Motor neuron (in vitro differentiated cells): ENCODE results near the gene SRSF1. TPM values are rescaled to one million over a fixed set of nuclear protein-coding genes. Genes with fewer than 3 reads are reported as not detected.

ENCODE experiments used
- ATAC-seq, 8 experiments: fragments of 200-7000 bp; cut with Tn5 transposase; replicated peaks in 6 of 8; 2 replicates each; pipeline ENCODE4 v1.8.0; 2021; ENCODE audit warnings: mild to moderate bottlenecking in 8 of 8, moderate library complexity in 8 of 8
- H3K27ac ChIP-seq, 2 donors: fragments of 250-450 bp; sonication (Bioruptor Pico); 2 replicates each; pipeline ENCODE4 v1.9.0; 2021; ENCODE audit warnings: antibody characterized with exemption in 2 of 2, mild to moderate bottlenecking in 2 of 2, moderate library complexity in 1 of 2
- H3K4me1 ChIP-seq, 2 donors: fragments of 250-450 bp; sonication (Bioruptor Pico); replicated peaks in 1 of 2; 2 replicates each; pipeline ENCODE4 v1.6.1; 2021; ENCODE audit warnings: antibody characterized with exemption in 2 of 2, mild to moderate bottlenecking in 2 of 2, moderate library complexity in 1 of 2
- H3K4me3 ChIP-seq, 5 donors: fragments of 250-450 bp; sonication (Bioruptor Pico); 2 replicates each; pipeline ENCODE4 v1.9.0; 2021; ENCODE audit warnings: antibody characterized with exemption in 5 of 5, mild to moderate bottlenecking in 5 of 5, moderate library complexity in 4 of 5
- whole genome bisulfite sequencing, 10 experiments: fragments of 450-650 bp; shearing (Covaris generic); methylation state at CpG; one replicate each; pipeline ENCODE4 v1.0.0; 2022; 5-methylcytosine and 5-hydroxymethylcytosine counted together
- in situ Hi-C, 9 experiments: fragments of 400-800 bp; cut with MboI; loops; one replicate each; pipeline ENCODE4 v1.15.0; 2021; ENCODE audit warnings: low sequenced_read_pairs in 9 of 9, low pct_unique_long_range_greater_than_20kb in 2 of 9; ENCODE audit not compliant: unreplicated experiment in 9 of 9
- total RNA-seq, 8 experiments: library from RNA; unstranded; fragments of 300-600 nt; gene quantifications; 2 replicates each; pipeline versions ENCODE4 v1.2.3 to v1.2.4, GENCODE V29; 2022

The SRSF1 gene
- total RNA-seq, 8 experiments from 2014 or later, result 118 to 433 (median 192) TPM

DNA sequence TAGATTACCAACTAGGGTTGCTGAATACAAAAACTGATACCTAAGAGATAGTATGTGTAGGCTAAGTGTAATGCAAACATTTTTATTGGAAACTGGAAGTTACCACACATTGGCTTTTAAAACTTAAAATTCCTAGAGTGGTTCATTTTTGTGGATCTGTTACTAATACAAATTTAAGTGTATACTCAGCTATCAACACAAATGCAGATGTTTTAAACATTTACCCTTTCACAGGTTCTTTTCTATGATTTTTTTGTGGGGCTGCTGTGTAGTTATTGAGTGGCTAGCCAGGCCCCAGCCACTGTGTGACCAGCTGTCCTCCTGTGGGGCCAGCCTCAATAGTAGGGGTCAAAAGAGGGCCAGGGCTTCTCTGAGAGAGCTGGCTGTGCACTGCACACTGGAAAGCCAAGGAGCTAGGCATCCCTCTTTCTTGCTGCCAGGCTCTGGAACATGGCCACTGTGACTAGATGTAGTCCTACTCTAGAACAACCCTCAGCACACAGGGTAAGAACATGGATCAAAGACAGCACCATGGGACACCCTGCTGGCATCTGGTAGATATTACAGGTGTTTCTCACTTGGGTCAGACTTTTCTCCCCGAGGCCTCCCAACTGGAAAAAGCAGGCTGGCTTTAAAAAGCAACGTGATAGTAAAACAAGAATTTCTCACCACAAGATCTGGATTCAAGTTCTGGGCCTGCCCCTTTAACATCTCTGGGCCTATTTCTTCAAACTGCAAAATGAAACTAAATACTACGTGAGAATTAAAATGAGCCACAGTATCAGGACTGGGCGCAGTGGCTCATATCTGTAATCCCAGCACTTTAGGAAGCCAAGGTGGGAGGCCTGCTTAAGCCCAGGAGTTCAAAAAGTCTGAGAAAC lies 11.7 kb downstream of the SRSF1 start:
- 33 to 100% (median 75%) methylated on average over 2 to 4 of the region's 4 CpGs; no CpG with 5 or more reads in 2 of the 10 experiments for WGBS, 10 experiments
- Histone ChIP-seq H3K4me1 (peaks cover 8 to 27% of the 10 kb centered on the region in 2 donors), H3K27ac (no peak overlapping the region), H3K4me3 (no peak overlapping the region)
- in situ Hi-C loops, result loop anchor here (5.0 to 25.0 kb wide), 6 partner anchors 108 to 143 kb away; partner anchors contain the start of gene MRPS23 (in 6 of the 9)
- peak; percentile 63 to 84 (median 79) for ATAC-seq

DNA sequence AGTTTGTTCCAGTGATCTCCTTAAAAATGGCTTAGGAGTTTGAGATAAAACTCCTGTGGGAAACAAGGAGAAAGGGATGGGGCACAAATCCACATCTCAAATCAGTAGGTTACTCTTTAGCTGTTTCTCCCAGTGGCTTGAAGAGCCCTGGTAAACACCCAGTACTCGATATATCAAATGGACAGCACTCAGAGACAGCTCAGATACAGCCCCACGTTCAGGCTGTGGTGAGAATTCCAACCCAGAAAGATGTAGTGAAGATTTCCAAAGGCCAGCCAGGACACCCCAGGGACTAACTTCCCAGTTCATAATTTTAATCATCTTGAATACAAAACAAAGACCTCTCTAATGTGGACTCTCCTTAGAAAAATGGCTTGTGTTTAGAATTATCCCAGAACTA lies 12.6 kb downstream of the SRSF1 start:
- peak in 1 of 8 experiments; percentile 22 for ATAC-seq
- in situ Hi-C loops, result loop anchor here in 7 of 9 experiments (10.0 to 25.0 kb wide), 4 partner anchors 107 to 140 kb away; partner anchors contain the start of gene MRPS23 (in 5 of the 7)
- WGBS, 10 experiments, result 17 to 29% (median 23%) methylated on average over 2 of the region's 2 CpGs; no CpG with 5 or more reads in 6 of the 10 experiments
- Histone ChIP-seq H3K27ac (no peak overlapping the region), H3K4me3 (no peak overlapping the region), H3K4me1 (peaks cover 8 to 27% of the 10 kb centered on the region in 2 donors)

DNA sequence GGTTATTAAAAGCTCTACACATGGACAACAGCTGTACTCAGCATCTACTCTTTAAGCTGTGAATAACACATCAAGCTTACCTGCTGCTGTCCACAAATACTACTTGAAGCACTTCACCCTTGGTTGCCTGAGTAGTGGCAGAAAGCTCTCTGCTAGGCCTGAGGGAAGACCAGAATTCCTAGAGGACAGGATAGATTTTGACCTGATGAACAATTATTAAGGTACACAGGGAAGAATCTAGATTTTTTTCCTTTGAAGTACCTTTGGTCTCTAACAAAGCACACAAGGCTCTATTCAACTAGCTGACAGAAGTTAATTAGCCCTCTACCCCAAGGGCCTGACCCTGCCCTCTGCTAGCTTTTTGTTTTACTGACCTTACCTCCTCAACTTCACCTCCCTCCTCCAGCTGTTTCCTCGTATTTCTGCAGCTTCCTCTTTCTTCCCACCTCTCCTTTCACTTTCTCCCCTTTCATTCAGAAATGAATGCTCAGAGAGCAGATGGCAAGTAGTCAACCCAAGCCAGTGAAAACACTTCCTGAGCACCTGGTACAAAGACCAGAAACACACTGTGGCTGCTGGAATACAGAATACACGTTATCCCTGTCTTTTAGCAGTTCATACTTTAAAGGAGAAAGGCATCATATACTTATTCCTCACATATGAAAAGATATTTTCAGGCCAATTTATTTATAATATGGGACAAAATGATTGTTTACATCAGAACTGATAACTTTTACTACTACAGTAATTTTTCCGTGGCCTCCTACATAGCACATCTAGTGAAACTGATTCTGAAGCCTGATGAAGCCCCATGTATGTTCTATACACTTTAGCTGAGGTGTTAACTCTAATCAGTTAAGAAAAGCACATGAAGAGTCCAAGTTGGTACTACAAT lies 13.3 kb downstream of the SRSF1 start:
- Histone ChIP-seq H3K4me1 (peaks cover 14 to 31% of the 10 kb centered on the region in 2 donors), H3K27ac (no peak overlapping the region), H3K4me3 (no peak overlapping the region)
- ATAC-seq, result no peak
- in situ Hi-C loops, result loop anchor here in 7 of 9 experiments (10.0 to 25.0 kb wide), 4 partner anchors 106 to 139 kb away; partner anchors contain the start of gene MRPS23 (in 5 of the 7)
- WGBS, 10 experiments, result 0 to 60% (median 46%) methylated on average over 1 to 3 of the region's 3 CpGs

- in situ Hi-C loops, result loop anchor here in 7 of 9 experiments (10.0 to 25.0 kb wide), 4 partner anchors 104 to 137 kb away; partner anchors contain the start of gene MRPS23 (in 5 of the 7)
- no peak overlapping the region for H3K4me3 ChIP-seq
- H3K27ac ChIP-seq, result no peak overlapping the region
- ATAC-seq, result no peak
- H3K4me1 ChIP-seq, result peaks cover 15 to 32% of the 10 kb centered on the region in 2 donors
Observed at GRCh38 chr17:57991537-57991936, 15.5 kb downstream of the SRSF1 start.

GRCh38 chr17:57990037-57990436 lies 17.0 kb downstream of the SRSF1 start:
- no peak for ATAC-seq
- in situ Hi-C loops, result loop anchor here in 7 of 9 experiments (10.0 to 25.0 kb wide), 4 partner anchors 103 to 135 kb away; partner anchors contain the start of gene MRPS23 (in 5 of the 7)
- WGBS, 10 experiments, result 80 to 100% (median 100%) methylated on average over 1 to 2 of the region's 2 CpGs; no CpG with 5 or more reads in 2 of the 10 experiments
- Histone ChIP-seq H3K27ac (no peak overlapping the region), H3K4me3 (no peak overlapping the region), H3K4me1 (peaks cover 24 to 27% of the 10 kb centered on the region in 2 donors)

DNA sequence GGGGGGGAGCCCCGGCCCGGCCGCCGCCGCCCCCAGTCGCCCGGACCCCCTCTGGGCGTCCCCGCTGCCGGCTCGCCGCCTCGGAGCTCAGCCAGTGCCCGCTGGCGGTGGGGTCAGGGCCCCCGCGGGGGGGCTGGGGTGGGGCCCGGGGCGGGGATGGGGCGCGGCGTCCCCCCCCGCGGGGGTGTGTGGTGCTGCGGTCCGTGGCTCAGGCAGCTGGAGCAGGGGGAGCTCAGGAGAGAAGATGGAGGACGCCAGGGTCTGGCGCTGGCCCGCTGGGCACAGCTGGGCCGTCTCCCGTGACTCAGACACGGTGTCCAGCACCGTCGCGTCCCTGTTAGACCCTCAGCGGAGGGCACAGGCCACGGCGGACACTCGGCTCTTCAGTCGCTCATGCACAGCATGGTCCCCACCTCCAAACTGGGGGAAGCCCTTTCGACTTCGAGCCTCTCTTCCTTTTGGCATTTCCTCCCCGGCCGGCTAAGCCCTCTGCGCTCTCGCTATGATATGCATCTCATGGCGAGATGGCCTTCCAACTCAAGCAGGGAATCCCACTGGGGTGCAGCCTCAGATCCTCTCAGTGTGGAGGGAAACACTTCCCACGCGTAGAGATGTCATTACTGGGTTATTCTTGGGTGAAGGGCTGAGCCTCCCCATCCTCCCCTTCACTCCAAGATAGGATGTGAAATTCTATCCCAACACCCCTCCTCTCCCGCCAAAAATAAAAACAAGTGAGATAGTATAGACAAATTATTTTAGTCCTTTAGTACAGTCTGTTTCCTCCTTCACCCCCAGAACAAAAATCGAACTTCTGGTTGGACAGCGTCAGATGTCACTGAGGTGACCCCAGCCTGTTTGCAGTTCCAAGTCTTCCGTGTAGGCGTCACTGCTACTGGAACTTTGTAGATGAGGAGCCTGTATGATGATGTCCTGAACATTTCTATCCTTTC lies 18.5 kb downstream of the SRSF1 start:
- in situ Hi-C loops, result loop anchor here in 3 of 9 experiments (10.0 to 25.0 kb wide), 3 partner anchors 101 to 126 kb away; partner anchors contain the start of gene MRPS23 (in 1 of the 3)
- H3K4me1 ChIP-seq, result peaks cover 17 to 37% of the 10 kb centered on the region in 2 donors

DNA sequence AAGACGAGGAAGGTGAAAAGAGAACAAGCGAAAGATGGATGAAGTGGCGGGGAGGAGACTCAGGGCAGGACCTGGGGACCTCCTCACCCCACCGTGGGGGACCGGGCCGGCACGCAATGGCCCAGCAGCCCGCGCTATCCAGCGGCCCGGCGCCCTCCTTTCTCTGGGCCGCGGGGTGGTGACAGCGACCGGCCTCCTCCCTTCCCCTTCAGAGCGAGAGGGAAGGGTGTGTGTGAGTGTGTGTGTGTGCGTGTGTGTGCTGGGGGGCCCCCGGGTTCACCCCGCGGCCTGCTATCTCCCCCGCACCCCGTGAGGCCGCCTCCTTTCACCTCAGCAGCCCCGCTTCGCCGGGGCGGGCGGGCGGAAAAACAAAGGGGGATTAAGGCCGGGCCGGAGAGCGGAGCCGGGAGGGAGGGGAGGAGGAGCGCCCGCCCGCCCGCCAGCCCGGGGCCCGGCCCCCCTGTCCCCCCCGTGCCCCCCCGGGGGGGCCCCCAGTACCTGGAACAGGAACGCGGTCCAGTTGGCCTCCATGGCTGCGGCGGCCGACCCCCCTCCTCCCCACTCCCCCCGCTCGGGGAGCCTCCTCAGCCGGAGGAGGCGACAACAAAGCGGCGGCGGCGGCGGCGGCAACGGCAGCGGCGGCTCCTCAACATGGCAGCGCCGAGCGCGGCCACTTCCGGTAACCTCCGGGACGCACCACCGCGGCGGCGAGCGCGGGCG lies 19.3 kb downstream of the SRSF1 start, which contains the start of gene VEZF1:
TSS of gene VEZF1 (minus strand) at position 674 of the 720 bp plus-strand sequence. CDS start at position 531, 143 bp downstream.
- in situ Hi-C loops, result loop anchor here in 3 of 9 experiments (10.0 to 25.0 kb wide), 3 partner anchors 100 to 125 kb away; partner anchors contain the start of gene MRPS23 (in 1 of the 3)
- peak; percentile 57 to 73 (median 66) for ATAC-seq

More for the DNA sequence above, 18.5 kb downstream of the SRSF1 start:
- Histone ChIP-seq H3K27ac (peak overlapping the region; percentile 97 to 99), H3K4me3 (peak overlapping the region; percentile 75 to 92 (median 83))
- WGBS, 10 experiments, result 0 to 44% (median 17%) methylated on average over 1 to 8 of the region's 54 CpGs; no CpG with 5 or more reads in 3 of the 10 experiments
- ATAC-seq, result peak; percentile 64 to 82 (median 77)

DNA sequence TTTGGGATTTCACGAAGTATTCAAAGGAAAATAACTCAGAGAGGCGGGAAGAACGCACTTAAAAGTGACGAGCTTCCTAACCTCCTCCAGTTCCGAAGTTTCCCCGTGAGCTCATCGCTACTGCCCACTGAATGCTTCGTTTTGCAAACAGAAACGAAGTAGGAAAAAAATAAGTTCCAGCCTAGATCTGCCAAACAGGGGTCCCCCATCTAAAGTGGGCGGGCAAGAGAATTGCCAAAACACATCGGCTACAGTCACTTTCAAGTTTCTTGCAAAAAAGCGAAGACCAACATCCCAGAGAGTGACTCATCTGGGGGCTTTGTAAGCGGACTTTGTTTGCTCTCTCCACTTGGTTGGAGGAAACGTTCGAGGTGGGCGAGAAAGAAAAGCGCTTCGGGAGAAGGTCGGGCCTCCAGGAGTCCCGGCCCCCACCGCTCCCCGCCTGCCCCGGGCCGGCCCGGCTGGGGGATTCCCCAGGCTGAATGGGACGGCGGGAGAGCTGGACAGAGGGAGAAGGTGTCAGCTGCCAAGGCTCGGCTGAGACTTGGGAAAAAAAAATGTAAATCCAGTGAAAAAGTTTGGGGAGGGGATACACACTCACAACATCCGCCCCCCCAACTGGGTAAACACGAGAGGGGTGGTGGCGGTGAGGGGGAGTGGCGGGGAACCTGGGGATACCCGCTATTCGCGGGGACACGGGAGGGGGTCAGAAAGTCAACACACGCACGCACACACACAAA lies 20.0 kb downstream of the SRSF1 start:
- Histone ChIP-seq H3K4me1 (peaks cover 28 to 51% of the 10 kb centered on the region in 2 donors), H3K4me3 (peak overlapping the region; percentile 75 to 92 (median 83)), H3K27ac (peak overlapping the region; percentile 97 to 99)
- ATAC-seq, result peak; percentile 13 to 35 (median 26)
- 0 to 7% (median 1%) methylated on average over 3 to 18 of the region's 38 CpGs for WGBS, 10 experiments
- in situ Hi-C loops, result loop anchor here in 3 of 9 experiments (10.0 to 25.0 kb wide), 3 partner anchors 100 to 125 kb away; partner anchors contain the start of gene MRPS23 (in 1 of the 3)

More for the DNA sequence above, 19.3 kb downstream of the SRSF1 start, which contains the start of gene VEZF1:
- Histone ChIP-seq H3K4me3 (peak within 1 kb of the TSS; percentile 75 to 92 (median 83)), H3K27ac (peak within 1 kb of the TSS; percentile 97 to 99), H3K4me1 (peaks cover 21 to 44% of the 10 kb centered on the region in 2 donors)
- WGBS, 10 experiments, result 0% methylated on average over 3 of the region's 74 CpGs; no CpG with 5 or more reads in 9 of the 10 experiments

DNA sequence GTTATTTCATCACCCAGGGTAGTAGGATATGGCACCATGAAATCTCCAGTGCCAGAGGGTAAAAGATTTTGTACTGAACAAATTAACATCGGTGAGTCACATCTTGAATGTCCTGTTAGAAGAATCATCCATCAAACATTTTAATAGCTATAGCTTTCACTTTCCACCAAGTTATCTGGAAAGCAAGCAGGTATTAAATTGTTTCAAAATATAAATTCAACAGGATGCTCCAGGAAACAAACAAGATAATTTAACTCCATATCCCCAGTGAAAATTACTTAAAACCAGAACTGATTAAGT lies 21.4 kb downstream of the SRSF1 start:
- Histone ChIP-seq H3K4me3 (peak overlapping the region; percentile 18 to 92 (median 81)), H3K27ac (peak overlapping the region in 1 of 2 donors; percentile 97), H3K4me1 (peaks cover 34 to 61% of the 10 kb centered on the region in 2 donors)
- ATAC-seq, result peak in 2 of 8 experiments; percentile 6 to 13
- 0 to 43% (median 0%) methylated on average over 1 of the region's 1 CpG; no CpG with 5 or more reads in 2 of the 10 experiments for WGBS, 10 experiments
- in situ Hi-C loops, result loop anchor here in 3 of 9 experiments (10.0 to 25.0 kb wide), 3 partner anchors 98 to 123 kb away; partner anchors contain the start of gene MRPS23 (in 1 of the 3)
